OCI-LY3 (cell line): ENCODE measurements around the gene SLC12A7.

ENCODE experiments used
- EZH2phosphoT487 ChIP-seq: fragments of 200-600 bp; shearing (Covaris generic); IDR thresholded peaks from 2 replicates; pipeline ENCODE4 v1.6.1; 2018; ENCODE audit warnings: antibody characterized with exemption, mixed run types, low read depth
- TF ChIP-seq, protein P1 (sequence below): fragments of 200-600, 300-600 bp; sonication (generic); IDR thresholded peaks from 2 replicates; pipeline ENCODE4 v1.5.1; 2014; ENCODE audit warnings: antibody characterized with exemption, low read length, low read depth

DNA sequence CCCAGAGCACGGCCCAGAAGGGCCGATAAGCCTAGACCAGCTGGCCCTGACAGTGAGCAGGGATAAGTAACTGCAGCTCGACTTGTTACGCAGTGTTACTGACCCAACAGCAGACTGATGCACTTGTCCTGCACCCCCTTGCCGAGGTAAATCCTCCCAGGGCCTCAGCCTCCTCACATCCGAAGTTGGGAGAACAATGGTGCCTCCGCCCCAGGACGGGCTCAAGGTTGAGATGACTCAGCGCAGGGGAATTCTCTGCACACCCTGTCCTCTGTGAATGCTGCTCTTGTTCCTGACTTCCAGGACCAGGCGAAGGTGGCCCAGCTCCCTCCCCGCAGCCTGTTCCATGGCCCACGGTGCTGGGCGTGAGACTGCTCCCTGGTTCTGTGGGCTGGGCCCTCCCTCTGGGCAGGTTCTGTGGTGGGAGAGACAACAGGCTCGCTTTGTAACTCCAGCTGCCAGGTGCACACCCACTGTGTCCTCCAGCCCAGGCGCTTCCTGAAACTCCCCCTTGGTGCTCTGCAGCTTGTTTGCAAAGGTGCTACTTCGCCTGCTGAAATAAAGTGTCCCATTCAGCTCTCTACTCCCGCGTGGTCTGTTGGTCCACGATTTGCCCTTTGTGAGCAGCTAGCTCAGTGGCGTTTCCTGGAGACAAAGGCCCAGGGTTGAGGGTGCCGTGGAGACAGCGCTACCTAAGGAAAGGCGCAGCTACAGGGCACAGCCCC, 49.4 kb upstream of the SLC12A7 start:
- TF ChIP-seq, protein P1, sequence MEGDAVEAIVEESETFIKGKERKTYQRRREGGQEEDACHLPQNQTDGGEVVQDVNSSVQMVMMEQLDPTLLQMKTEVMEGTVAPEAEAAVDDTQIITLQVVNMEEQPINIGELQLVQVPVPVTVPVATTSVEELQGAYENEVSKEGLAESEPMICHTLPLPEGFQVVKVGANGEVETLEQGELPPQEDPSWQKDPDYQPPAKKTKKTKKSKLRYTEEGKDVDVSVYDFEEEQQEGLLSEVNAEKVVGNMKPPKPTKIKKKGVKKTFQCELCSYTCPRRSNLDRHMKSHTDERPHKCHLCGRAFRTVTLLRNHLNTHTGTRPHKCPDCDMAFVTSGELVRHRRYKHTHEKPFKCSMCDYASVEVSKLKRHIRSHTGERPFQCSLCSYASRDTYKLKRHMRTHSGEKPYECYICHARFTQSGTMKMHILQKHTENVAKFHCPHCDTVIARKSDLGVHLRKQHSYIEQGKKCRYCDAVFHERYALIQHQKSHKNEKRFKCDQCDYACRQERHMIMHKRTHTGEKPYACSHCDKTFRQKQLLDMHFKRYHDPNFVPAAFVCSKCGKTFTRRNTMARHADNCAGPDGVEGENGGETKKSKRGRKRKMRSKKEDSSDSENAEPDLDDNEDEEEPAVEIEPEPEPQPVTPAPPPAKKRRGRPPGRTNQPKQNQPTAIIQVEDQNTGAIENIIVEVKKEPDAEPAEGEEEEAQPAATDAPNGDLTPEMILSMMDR: no peak
- no peak for TF ChIP-seq EZH2phosphoT487
